Adrenal gland (tissue), 5 donors: ENCODE data around the gene VWDE.

ENCODE experiments used
- CTCF ChIP-seq, 6 experiments: fragments of 450-650 bp in 4 of 6; fragments of 200-600 bp in 2 of 6; sonication (generic) in 1 of 6; IDR thresholded peaks; 1 replicate in 5 of 6; 2 replicates in 1 of 6; pipeline versions ENCODE4 v1.5.1 to v1.8.0; 2016 to 2021; ENCODE audit warnings: antibody characterized with exemption in 6 of 6, mild to moderate bottlenecking in 2 of 6, moderate library complexity in 1 of 6
- POLR2A ChIP-seq, 2 donors: fragments of 450-650 bp; IDR thresholded peaks; one replicate each; pipeline ENCODE4 v1.6.1; 2017; ENCODE audit warnings: antibody characterized with exemption in 2 of 2, mild to moderate bottlenecking in 2 of 2, moderate library complexity in 1 of 2
- donor health status: DM: no; HTN: no; CAD: no.

- TF ChIP-seq POLR2A (IDR thresholded peaks at IDR 0.05) (no peak), CTCF (IDR thresholded peaks at IDR 0.05) (no peak)
These were observed 66.6 kb downstream of the VWDE start for GRCh38 chr7:12337095-12337494.
